Tibial artery (tissue), 4 donors: ENCODE measurements around the gene UGT1A6.

Experiments used
- DNase-seq, 2 donors: peaks; one replicate each; pipeline ENCODE4 v3.0.0-alpha.2; 2019
- H3K27ac ChIP-seq, 2 donors: fragments of 200-600 bp; sonication (generic) in 1 of 2; 1 replicate in 1 of 2; 2 replicates in 1 of 2; pipeline ENCODE4 v1.5.1; 2018 to 2019; ENCODE audit warnings: mild to moderate bottlenecking in 1 of 2
- H3K27me3 ChIP-seq, 2 donors: fragments of 200-600 bp; sonication (generic) in 1 of 2; one replicate each; pipeline versions ENCODE4 v1.5.1 to v1.6.0; 2016 to 2019
- H3K36me3 ChIP-seq, 3 donors: fragments of 200-600 bp; sonication (generic) in 2 of 3; one replicate each; pipeline ENCODE4 v1.5.1; 2016 to 2019; ENCODE audit warnings: mild to moderate bottlenecking in 2 of 3
- H3K4me1 ChIP-seq, 4 donors: fragments of 200-600 bp; sonication (generic) in 2 of 4; 1 replicate in 3 of 4; 2 replicates in 1 of 4; pipeline ENCODE4 v1.5.1; 2016 to 2019
- H3K4me3 ChIP-seq, 2 donors: fragments of 200-600 bp; sonication (generic) in 1 of 2; 1 replicate in 1 of 2; 2 replicates in 1 of 2; pipeline ENCODE4 v1.5.1; 2018 to 2019; ENCODE audit warnings: mild to moderate bottlenecking in 2 of 2
- H3K9me3 ChIP-seq, 3 donors: fragments of 200-600 bp; sonication (generic) in 1 of 3; one replicate each; pipeline ENCODE4 v1.5.1; 2016 to 2019
- CTCF ChIP-seq, 2 experiments: fragments of 200-600 bp in 1 of 2; fragments of 450-650 bp in 1 of 2; IDR thresholded peaks; one replicate each; pipeline ENCODE4 v1.5.1; 2017 to 2019; ENCODE audit warnings: antibody characterized with exemption in 2 of 2, mild to moderate bottlenecking in 1 of 2, moderate library complexity in 1 of 2
- intact Hi-C: fragments of 100-400 bp; cut with DNase I; formaldehyde crosslinking; loops from one replicate; pipeline ENCODE4 v1.15.0; 2023; ENCODE audit warnings: low total_unique reads

The UGT1A6 gene

GRCh38 chr2:233764761-233765160 lies 72.1 kb downstream of the UGT1A6 start:
- Histone ChIP-seq H3K27ac (no peak overlapping the region), H3K4me3 (no peak overlapping the region), H3K27me3 (no peaks in the 10 kb centered on the region), H3K4me1 (no peaks in the 10 kb centered on the region), H3K36me3 (no peaks in the 10 kb centered on the region), H3K9me3 (no peaks in the 10 kb centered on the region)
- DNase-seq, result no peak
- TF ChIP-seq CTCF (IDR thresholded peaks at IDR 0.05), result no peak
- intact Hi-C loops, result no loop called here

GRCh38 chr2:233766416-233766815 lies 73.7 kb downstream of the UGT1A6 start:
- Histone ChIP-seq H3K27ac (no peak overlapping the region), H3K27me3 (no peaks in the 10 kb centered on the region), H3K4me1 (no peaks in the 10 kb centered on the region), H3K4me3 (no peak overlapping the region), H3K36me3 (no peaks in the 10 kb centered on the region), H3K9me3 (no peaks in the 10 kb centered on the region)
- no peak for DNase-seq
- TF ChIP-seq CTCF (IDR thresholded peaks at IDR 0.05), result no peak
- intact Hi-C loops, result no loop called here

GRCh38 chr2:233768076-233768475 lies 75.4 kb downstream of the UGT1A6 start:
- DNase-seq, result no peak
- H3K27me3 ChIP-seq, result no peaks in the 10 kb centered on the region
- intact Hi-C loops, result no loop called here
- H3K4me3 ChIP-seq, result no peak overlapping the region
- H3K27ac ChIP-seq, result no peak overlapping the region
- TF ChIP-seq CTCF (IDR thresholded peaks at IDR 0.05), result no peak
- H3K9me3 ChIP-seq, result no peaks in the 10 kb centered on the region
- no peaks in the 10 kb centered on the region for H3K4me1 ChIP-seq
- H3K36me3 ChIP-seq, result no peaks in the 10 kb centered on the region

- intact Hi-C loops, result no loop called here
- Histone ChIP-seq H3K27ac (no peak overlapping the region), H3K36me3 (no peaks in the 10 kb centered on the region), H3K9me3 (no peaks in the 10 kb centered on the region), H3K4me1 (no peaks in the 10 kb centered on the region), H3K4me3 (no peak overlapping the region), H3K27me3 (no peaks in the 10 kb centered on the region)
- DNase-seq, result no peak
- TF ChIP-seq CTCF (IDR thresholded peaks at IDR 0.05), result no peak
These were observed 76.6 kb downstream of the UGT1A6 start for GRCh38 chr2:233769260-233769659.

- Histone ChIP-seq H3K27me3 (no peaks in the 10 kb centered on the region), H3K36me3 (no peaks in the 10 kb centered on the region)
- intact Hi-C loops, result no loop called here
These were observed 79.5 kb downstream of the UGT1A6 start for GRCh38 chr2:233772153-233772552.

More at GRCh38 chr2:233772153-233772552, 79.5 kb downstream of the UGT1A6 start:
- H3K4me3 ChIP-seq, result no peak overlapping the region
- H3K4me1 ChIP-seq, result no peaks in the 10 kb centered on the region
- H3K9me3 ChIP-seq, result peaks cover 0 to 7% (median 3%) of the 10 kb centered on the region in 3 donors
- no peak for TF ChIP-seq CTCF (IDR thresholded peaks at IDR 0.05)
- no peak for DNase-seq
- H3K27ac ChIP-seq, result no peak overlapping the region
